Heart right ventricle (tissue), 16 donors: ENCODE results near the gene RBMS2. TPM values are rescaled to one million over a fixed set of nuclear protein-coding genes. Genes with fewer than 3 reads are reported as not detected.
"Not testable (repeated sequence)": the region's sequence is repeated elsewhere in the genome, so short reads cannot be mapped to it uniquely, and the experiment has no call there.

Experiments used
- ATAC-seq, 8 donors: fragments of 200-7000 bp; cut with Tn5 transposase; one replicate each; pipeline ENCODE4 v1.9.1; 2020; ENCODE audit warnings: mild to moderate bottlenecking in 8 of 8, moderate library complexity in 8 of 8, moderate number of reproducible peaks in 1 of 8
- DNase-seq, 2 donors: peaks; one replicate each; pipeline ENCODE4 v3.0.0-alpha.2; 2020
- H3K27ac ChIP-seq, 10 donors: fragments of 200-600 bp; sonication (generic) in 2 of 10; one replicate each; pipeline versions ENCODE4 v1.5.0 to v1.8.0; 2020 to 2022; ENCODE audit warnings: mild to moderate bottlenecking in 3 of 10
- H3K27me3 ChIP-seq, 7 donors: fragments of 200-600 bp; one replicate each; pipeline ENCODE4 v1.8.0; 2021 to 2022; ENCODE audit warnings: mild to moderate bottlenecking in 2 of 7
- H3K36me3 ChIP-seq, 9 donors: fragments of 200-600 bp; sonication (generic) in 1 of 9; one replicate each; pipeline versions ENCODE4 v1.5.0 to v1.8.0; 2020 to 2022; ENCODE audit warnings: mild to moderate bottlenecking in 2 of 9
- H3K4me1 ChIP-seq, 9 donors: fragments of 200-600 bp; sonication (generic) in 1 of 9; one replicate each; pipeline versions ENCODE4 v1.5.0 to v1.8.0; 2020 to 2022; ENCODE audit warnings: mild to moderate bottlenecking in 4 of 9
- H3K4me3 ChIP-seq, 10 donors: fragments of 200-600 bp; sonication (generic) in 2 of 10; one replicate each; pipeline versions ENCODE4 v1.5.0 to v1.8.0; 2020 to 2022; ENCODE audit warnings: mild to moderate bottlenecking in 7 of 10, moderate library complexity in 2 of 10
- H3K9me3 ChIP-seq, 11 donors: fragments of 200-600 bp in 10 of 11; sonication (generic) in 2 of 11; one replicate each; pipeline versions ENCODE4 v1.5.0 to v1.8.0; 2013 to 2022; ENCODE audit warnings: mild to moderate bottlenecking in 2 of 11, control low read depth in 1 of 11, moderate library complexity in 1 of 11
- CTCF ChIP-seq, 9 donors: fragments of 200-600 bp; sonication (generic) in 2 of 9; IDR thresholded peaks; one replicate each; pipeline versions ENCODE4 v1.5.0 to v1.8.0; 2021 to 2022; ENCODE audit warnings: antibody characterized with exemption in 9 of 9, mild to moderate bottlenecking in 5 of 9, moderate library complexity in 1 of 9
- WGBS, 2 donors: extraction: QIAGEN DNeasy Blood & Tissue Kit; methylation state at CpG; one replicate each; pipeline ENCODE4 v1.1.7; 2013; ENCODE audit warnings: inconsistent platforms in 1 of 2; 5-methylcytosine and 5-hydroxymethylcytosine counted together
- intact Hi-C, 10 donors: fragments of 100-400 bp; cut with DNase I; formaldehyde crosslinking; loops; one replicate each; pipeline versions ENCODE4 v1.11.1 to v1.14.2; 2022
- polyA plus RNA-seq, 2 donors: library from polyadenylated mRNA; stranded (reverse); fragments of 200-250 nt; gene quantifications; one replicate each; pipeline ENCODE4 v1.2.3, GENCODE V29; 2013
- total RNA-seq, 10 donors: library from RNA; stranded (reverse); fragmentation: NEBNext Ultra II Directional in 3 of 10; extraction: Animal tissue kit (Norgen Biotek cat#: 25700) in 3 of 10; gene quantifications; one replicate each; pipeline versions ENCODE4 v1.2.1 to v1.2.4, GENCODE V29; 2021 to 2023
- donor health status: Arrhythmogenic right ventricular cardiomyopathy.
- donor health status: ischemic (EF 13 %, LVEDD 7.1; RV severe dilation, severe dysfunction).
- donor health status: healthy with polysubstance abuse.
- donor health status: DM: no; HTN: yes; CAD: no.
- donor health status: DM: no; HTN: no; CAD: no.
- donor health status: ischemic (EF 25% LVEDD 6.9; RV normal size, moderate dysfunction).
- donor health status: ischemic (EF 25% LVEDD 5.7; RV mildly dilated, moderate dysfunction).
- donor health status: healthy.
- donor health status: DM: yes; HTN: yes; CAD: no.
- donor health status: Ischemic cardiomyopathy.
- donor health status: ischemic (EF 35%, LVEDD 5.7; RV mildly dilated, moderate dysfunction).
- donor health status: nonischemic (EF 11% LVEDD 7.7; RV severe dilation, severe dysfunction).
- donor health status: DM: yes; HTN: yes; CAD: no.
- donor health status: PGD.
- donor health status: ischemic (EF 29% LVEDD 5.4; RV normal size, mild dysfunction).
- donor health status: nonischemic (EF 23%, LVEDD 6.1; RV moderate dilation, normal function).

The RBMS2 gene
- total and polyA plus RNA-seq, 12 donors: 6.4 to 39.6 (median 31.2) TPM

GRCh38 chr12:56494481-56494880 is 27.1 kb upstream of the RBMS2 start:
- H3K4me1 ChIP-seq, DNase-seq, H3K4me3 ChIP-seq, H3K9me3 ChIP-seq, ATAC-seq, H3K27ac ChIP-seq, H3K36me3 ChIP-seq, intact Hi-C loops: not testable (repeated sequence)
- H3K27me3 ChIP-seq: peaks cover 0 to 31% (median 0%) of the 10 kb centered on the region in 7 donors
- WGBS, 2 donors: 95% methylated on average over 26 to 27 of the region's 27 CpGs

- intact Hi-C loops, H3K36me3 ChIP-seq, H3K4me1 ChIP-seq, ATAC-seq, H3K9me3 ChIP-seq, H3K27ac ChIP-seq: not testable (repeated sequence)
- DNase-seq: peak; percentile 50 to 71
- Histone ChIP-seq H3K27me3 (peaks cover 0 to 11% (median 0%) of the 10 kb centered on the region in 7 donors), H3K4me3 (peak overlapping the region in 2 of 10 donors; percentile 12 to 20)
- TF ChIP-seq CTCF (IDR thresholded peaks at IDR 0.05): peak in 8 of 9 donors; percentile 27 to 59 (median 44)
- 9% methylated on average over 17 of the region's 17 CpGs for WGBS, 2 donors
These were observed 24.9 kb upstream of the RBMS2 start for GRCh38 chr12:56496704-56497103.

GRCh38 chr12:56498126-56498902 is 23.3 kb upstream of the RBMS2 start:
- H3K27me3 ChIP-seq, H3K36me3 ChIP-seq, H3K4me3 ChIP-seq, ATAC-seq, H3K4me1 ChIP-seq, intact Hi-C loops, H3K27ac ChIP-seq, H3K9me3 ChIP-seq, DNase-seq: not testable (repeated sequence)
- 86 to 87% methylated on average over 14 of the region's 14 CpGs for WGBS, 2 donors

- H3K27ac ChIP-seq, ATAC-seq, H3K4me1 ChIP-seq, H3K9me3 ChIP-seq, H3K4me3 ChIP-seq, DNase-seq, intact Hi-C loops, H3K27me3 ChIP-seq, H3K36me3 ChIP-seq: not testable (repeated sequence)
- WGBS, 2 donors: 80% methylated on average over 9 of the region's 9 CpGs
These were observed 22.2 kb upstream of the RBMS2 start for GRCh38 chr12:56499452-56499851.

- H3K27me3 ChIP-seq, ATAC-seq, H3K27ac ChIP-seq, DNase-seq, H3K9me3 ChIP-seq, H3K4me1 ChIP-seq, H3K4me3 ChIP-seq, H3K36me3 ChIP-seq, intact Hi-C loops: not testable (repeated sequence)
- 75 to 82% methylated on average over 13 of the region's 13 CpGs for WGBS, 2 donors
These were observed 21.7 kb upstream of the RBMS2 start for GRCh38 chr12:56499879-56500278.

- Histone ChIP-seq H3K27me3 (no peaks in the 10 kb centered on the region), H3K4me1 (peaks cover 0 to 7% (median 0%) of the 10 kb centered on the region in 9 donors), H3K36me3 (no peaks in the 10 kb centered on the region), H3K4me3 (no peak overlapping the region), H3K27ac (no peak overlapping the region), H3K9me3 (no peaks in the 10 kb centered on the region)
- WGBS, 2 donors: 92 to 93% methylated on average over 16 of the region's 16 CpGs
- DNase-seq: no peak
- TF ChIP-seq CTCF (IDR thresholded peaks at IDR 0.05): no peak
- ATAC-seq: no peak
- intact Hi-C loops: loop anchor here in 3 of 10 donors (5.0 to 10.0 kb wide), 4 partner anchors 62 to 124 kb away; partner anchors contain the start of gene BAZ2A (in 2 of the 3)
These were observed 10.8 kb upstream of the RBMS2 start for GRCh38 chr12:56510786-56511185.

- ATAC-seq: peak in 5 of 8 donors; percentile 11 to 53 (median 29)
- intact Hi-C loops: loop anchor here in 6 of 10 donors (1.0 to 10.0 kb wide), 6 partner anchors 57 to 121 kb away; partner anchors contain the start of gene BAZ2A (in 2 of the 6)
These were observed 7.7 kb upstream of the RBMS2 start for GRCh38 chr12:56514014-56514318.

More at GRCh38 chr12:56514014-56514318, 7.7 kb upstream of the RBMS2 start:
- H3K9me3 ChIP-seq, H3K4me3 ChIP-seq, H3K27me3 ChIP-seq, DNase-seq, H3K36me3 ChIP-seq: not testable (repeated sequence)
- peak overlapping the region in 1 of 10 donors; percentile 55 for H3K27ac ChIP-seq
- H3K4me1 ChIP-seq: peaks cover 0 to 17% (median 7%) of the 10 kb centered on the region in 9 donors
- 56 to 63% methylated on average over 4 of the region's 4 CpGs for WGBS, 2 donors
